Cardiac muscle cell (in vitro differentiated cells and primary cell): ENCODE data around the gene GLT6D1. TPM values are rescaled to one million over a fixed set of nuclear protein-coding genes. Genes with fewer than 3 reads are reported as not detected.
"Not testable (repeated sequence)": the region's sequence is repeated elsewhere in the genome, so short reads cannot be mapped to it uniquely, and the experiment has no call there.

Experiments used
- DNase-seq, 2 donors: peaks; one replicate each; pipeline versions ENCODE4 v3.0.0 to v3.0.0-alpha.2; 2010 to 2017; ENCODE audit warnings: low read depth in 1 of 2, low spot score in 1 of 2
- H3K27ac ChIP-seq: fragments of 200-600 bp; sonication (generic); 2 replicates; pipeline ENCODE4 v1.5.1; 2016
- H3K27me3 ChIP-seq: fragments of 200-600 bp; sonication (generic); 2 replicates; pipeline ENCODE4 v1.6.0; 2016; ENCODE audit warnings: control low read depth
- H3K36me3 ChIP-seq: fragments of 200-600 bp; sonication (generic); 2 replicates; pipeline ENCODE4 v1.5.1; 2016; ENCODE audit warnings: control low read depth
- H3K4me1 ChIP-seq: fragments of 200-600 bp; sonication (generic); 2 replicates; pipeline ENCODE4 v1.8.1; 2017; ENCODE audit warnings: low read depth, mild to moderate bottlenecking, mixed run types
- H3K4me3 ChIP-seq: fragments of 200-600 bp; sonication (generic); 2 replicates; pipeline ENCODE4 v1.5.1; 2016; ENCODE audit warnings: mild to moderate bottlenecking
- H3K9me3 ChIP-seq: fragments of 200-600 bp; sonication (generic); 2 replicates; pipeline ENCODE4 v1.5.1; 2017; ENCODE audit warnings: low read depth, mild to moderate bottlenecking, control low read depth
- polyA plus RNA-seq: library from polyadenylated mRNA; unstranded; fragments of >200 nt; fragmentation: Nextera tagmentation; extraction: Ambion mirVana; gene quantifications from 2 replicates; pipeline ENCODE4 v1.2.1, GENCODE V29; 2016
- total RNA-seq: library from RNA; depleted of rRNA; stranded (reverse); fragments of >200 nt; gene quantifications from 2 replicates; pipeline ENCODE4 v1.2.3, GENCODE V29; 2016
- TF ChIP-seq, protein P1 (sequence below): IDR thresholded peaks from 2 replicates; pipeline ENCODE4 v1.5.1; 2012; ENCODE audit warnings: low read depth, mild to moderate bottlenecking, low read length

GLT6D1 gene
- total and polyA plus RNA-seq, 2 experiments from 2014 or later: not detected

GRCh38 chr9:135674977-135675376 lies 35.6 kb upstream of the GLT6D1 start:
- Histone ChIP-seq H3K9me3 (no peaks in the 10 kb centered on the region), H3K4me1 (no peaks in the 10 kb centered on the region), H3K27ac (no peak overlapping the region), H3K4me3 (no peak overlapping the region), H3K36me3 (no peaks in the 10 kb centered on the region), H3K27me3 (no peaks in the 10 kb centered on the region)
- TF ChIP-seq, protein P1, sequence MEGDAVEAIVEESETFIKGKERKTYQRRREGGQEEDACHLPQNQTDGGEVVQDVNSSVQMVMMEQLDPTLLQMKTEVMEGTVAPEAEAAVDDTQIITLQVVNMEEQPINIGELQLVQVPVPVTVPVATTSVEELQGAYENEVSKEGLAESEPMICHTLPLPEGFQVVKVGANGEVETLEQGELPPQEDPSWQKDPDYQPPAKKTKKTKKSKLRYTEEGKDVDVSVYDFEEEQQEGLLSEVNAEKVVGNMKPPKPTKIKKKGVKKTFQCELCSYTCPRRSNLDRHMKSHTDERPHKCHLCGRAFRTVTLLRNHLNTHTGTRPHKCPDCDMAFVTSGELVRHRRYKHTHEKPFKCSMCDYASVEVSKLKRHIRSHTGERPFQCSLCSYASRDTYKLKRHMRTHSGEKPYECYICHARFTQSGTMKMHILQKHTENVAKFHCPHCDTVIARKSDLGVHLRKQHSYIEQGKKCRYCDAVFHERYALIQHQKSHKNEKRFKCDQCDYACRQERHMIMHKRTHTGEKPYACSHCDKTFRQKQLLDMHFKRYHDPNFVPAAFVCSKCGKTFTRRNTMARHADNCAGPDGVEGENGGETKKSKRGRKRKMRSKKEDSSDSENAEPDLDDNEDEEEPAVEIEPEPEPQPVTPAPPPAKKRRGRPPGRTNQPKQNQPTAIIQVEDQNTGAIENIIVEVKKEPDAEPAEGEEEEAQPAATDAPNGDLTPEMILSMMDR: no peak
- DNase-seq: no peak

DNA sequence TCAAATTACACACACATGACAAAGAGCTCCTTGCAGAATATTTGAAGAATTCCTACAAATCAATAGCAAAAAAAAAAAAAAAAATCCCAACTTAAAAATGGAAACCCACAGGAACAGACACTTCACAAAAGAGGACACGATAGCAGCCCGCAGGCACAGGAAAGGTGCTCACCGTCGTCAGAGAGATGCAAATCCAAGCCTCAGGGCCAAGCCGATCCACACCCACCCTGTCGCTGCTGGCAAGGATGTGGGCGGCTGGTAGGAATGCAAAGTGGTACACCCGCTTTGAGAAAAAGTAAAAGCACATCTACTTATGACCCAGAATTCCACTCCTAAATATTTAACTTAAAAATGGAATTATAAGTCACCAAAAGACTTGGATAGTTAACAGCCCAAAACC lies 34.6 kb upstream of the GLT6D1 start:
- DNase-seq: no peak
- H3K27ac ChIP-seq: no peak overlapping the region
- no peaks in the 10 kb centered on the region for H3K4me1 ChIP-seq
- no peaks in the 10 kb centered on the region for H3K9me3 ChIP-seq
- H3K36me3 ChIP-seq: no peaks in the 10 kb centered on the region
- H3K4me3 ChIP-seq: no peak overlapping the region
- TF ChIP-seq, protein P1: no peak
- no peaks in the 10 kb centered on the region for H3K27me3 ChIP-seq

DNA sequence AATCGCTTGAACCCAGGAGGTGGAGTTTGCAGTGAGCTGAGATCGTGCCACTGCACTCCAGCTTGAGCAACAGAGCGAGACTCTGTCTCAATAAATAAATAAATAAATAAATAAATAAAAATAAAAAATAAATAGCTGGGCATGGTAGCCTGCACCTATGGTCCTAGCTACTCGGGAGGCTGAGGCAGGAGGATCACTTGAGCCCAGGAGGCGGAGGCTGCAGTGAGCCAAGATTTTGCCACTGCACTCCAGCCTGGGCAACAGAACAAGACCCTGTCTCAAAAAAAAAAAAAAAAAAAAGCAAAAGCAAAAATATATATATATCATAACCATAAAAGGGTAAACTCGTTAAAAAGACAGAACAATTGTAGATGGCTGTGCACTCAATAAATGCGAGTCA lies 33.4 kb upstream of the GLT6D1 start:
- not testable (repeated sequence) for H3K4me1 ChIP-seq, H3K27ac ChIP-seq, H3K36me3 ChIP-seq, H3K27me3 ChIP-seq, DNase-seq, H3K4me3 ChIP-seq, H3K9me3 ChIP-seq

DNA sequence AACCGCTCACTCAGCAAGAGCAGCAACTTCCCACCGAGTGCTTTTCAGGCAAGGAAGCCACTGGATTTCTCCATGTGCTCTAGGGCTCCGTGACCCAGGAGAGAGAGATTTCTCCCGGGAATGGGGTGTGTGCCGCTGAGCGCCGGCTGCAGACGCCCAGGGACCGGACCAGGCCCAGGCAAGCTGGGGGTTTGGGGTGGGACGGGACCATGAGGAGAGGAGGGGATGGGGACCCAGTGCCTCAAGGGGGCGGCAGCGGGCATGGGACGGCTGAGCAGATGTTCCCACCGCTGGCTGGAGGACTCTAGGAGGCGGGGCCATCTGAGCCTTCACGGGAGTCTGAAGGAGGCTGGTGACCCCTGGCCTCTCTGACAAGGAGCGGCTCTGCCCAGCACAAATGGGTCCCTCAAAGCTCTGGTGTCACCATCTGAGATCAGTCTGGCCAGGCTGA lies 32.3 kb upstream of the GLT6D1 start:
- Histone ChIP-seq H3K27ac (no peak overlapping the region), H3K27me3 (no peaks in the 10 kb centered on the region), H3K9me3 (no peaks in the 10 kb centered on the region), H3K36me3 (no peaks in the 10 kb centered on the region), H3K4me3 (no peak overlapping the region), H3K4me1 (no peaks in the 10 kb centered on the region)
- TF ChIP-seq, protein P1: no peak
- DNase-seq: peak in 1 of 2 donors; percentile 12

- TF ChIP-seq, protein P1: no peak
- Histone ChIP-seq H3K4me3 (no peak overlapping the region), H3K4me1 (no peaks in the 10 kb centered on the region), H3K9me3 (no peaks in the 10 kb centered on the region), H3K27ac (no peak overlapping the region), H3K27me3 (no peaks in the 10 kb centered on the region), H3K36me3 (no peaks in the 10 kb centered on the region)
- DNase-seq: no peak
Measured at GRCh38 chr9:135670721-135671590, 31.6 kb upstream of the GLT6D1 start.

GRCh38 chr9:135669616-135670285 lies 30.4 kb upstream of the GLT6D1 start:
- TF ChIP-seq, protein P1: no peak
- no peaks in the 10 kb centered on the region for H3K27me3 ChIP-seq
- no peaks in the 10 kb centered on the region for H3K9me3 ChIP-seq
- DNase-seq: no peak
- H3K4me3 ChIP-seq: no peak overlapping the region
- H3K4me1 ChIP-seq: no peaks in the 10 kb centered on the region
- H3K27ac ChIP-seq: no peak overlapping the region
- H3K36me3 ChIP-seq: no peaks in the 10 kb centered on the region

DNA sequence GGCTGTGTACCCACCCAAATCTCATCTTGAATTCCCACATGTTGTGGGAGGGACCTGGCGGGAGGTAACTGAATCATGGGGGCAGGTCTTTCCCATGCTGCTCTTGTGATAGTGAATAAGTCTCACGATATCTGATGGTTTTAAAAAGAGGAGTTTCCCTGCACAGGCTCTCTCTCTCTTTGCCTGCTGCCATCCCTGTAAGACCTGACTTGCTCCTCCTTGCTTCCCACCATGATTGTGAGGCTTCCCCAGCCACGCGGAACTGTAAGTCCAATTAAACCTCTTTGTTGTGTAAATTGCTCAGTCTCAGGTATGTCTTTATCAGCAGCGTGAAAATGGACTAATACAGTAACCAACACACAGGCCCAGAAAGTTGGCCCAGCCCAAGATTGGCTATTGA lies 29.7 kb upstream of the GLT6D1 start:
- not testable (repeated sequence) for H3K27ac ChIP-seq, H3K27me3 ChIP-seq, DNase-seq, H3K36me3 ChIP-seq, H3K9me3 ChIP-seq, H3K4me1 ChIP-seq, H3K4me3 ChIP-seq
